GM12891 (cell line): ENCODE measurements around the gene SPATA33.
"Not testable (repeated sequence)": the region's sequence is repeated elsewhere in the genome, so short reads cannot be mapped to it uniquely, and the experiment has no call there.

Experiments used
- DNase-seq: peaks from one replicate; pipeline ENCODE4 v3.0.0; 2011; ENCODE audit warnings: low spot score; ENCODE audit not compliant: insufficient read length
- FAIRE-seq: peaks from 2 replicates; lab custom pipeline; 2011; peaks lifted over from hg19 to GRCh38; lab: Jason Lieb, UNC
- PAX5 ChIP-seq: IDR thresholded peaks from 2 replicates; pipeline ENCODE4 v1.6.1; 2011; ENCODE audit warnings: low read length, moderate library complexity, mild to moderate bottlenecking; ENCODE audit not compliant: insufficient read depth, severe bottlenecking
- POLR2A ChIP-seq: IDR thresholded peaks from 2 replicates; pipeline ENCODE4 v1.6.1; 2011; ENCODE audit warnings: low read depth, low read length, control low read depth
- POLR2AphosphoS5 ChIP-seq: IDR thresholded peaks from 2 replicates; pipeline ENCODE4 v1.6.1; 2011; ENCODE audit warnings: low read depth, low read length, control low read depth
- POU2F2 ChIP-seq: IDR thresholded peaks from 2 replicates; pipeline ENCODE4 v1.6.1; 2011; ENCODE audit warnings: low read depth, mild to moderate bottlenecking, control low read depth, low read length, moderate library complexity
- SPI1 ChIP-seq: IDR thresholded peaks from 2 replicates; pipeline ENCODE4 v1.6.1; 2011; ENCODE audit warnings: low read depth, low read length, control low read depth
- TAF1 ChIP-seq: IDR thresholded peaks from 2 replicates; pipeline ENCODE4 v1.6.1; 2011; ENCODE audit warnings: low read depth, low read length, control low read depth

Gene SPATA33

DNA sequence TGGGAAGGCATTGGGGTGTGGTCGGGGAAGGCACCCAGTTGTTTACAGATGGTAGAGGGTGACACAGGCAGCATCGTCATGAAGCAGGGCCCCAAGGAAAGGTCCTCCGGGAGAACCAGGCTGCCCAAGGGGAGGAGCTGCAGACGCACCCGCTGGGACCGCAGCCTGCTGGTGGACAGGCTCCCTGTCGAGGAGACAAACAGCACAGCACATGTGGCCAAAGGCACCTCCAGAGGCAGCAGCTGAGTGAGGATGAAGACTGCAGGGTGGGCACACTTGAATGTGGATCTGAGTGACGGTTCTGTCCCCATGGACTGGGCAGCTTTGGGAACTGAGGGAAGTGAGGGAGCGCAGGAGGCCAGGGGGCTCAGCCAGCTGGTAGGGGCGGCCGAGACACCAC is 12.5 kb upstream of the SPATA33 start:
- TF ChIP-seq POU2F2 = no peak
- TF ChIP-seq PAX5 = no peak
- TF ChIP-seq SPI1 = no peak
- FAIRE-seq (no peak), DNase-seq (no peak)

DNA sequence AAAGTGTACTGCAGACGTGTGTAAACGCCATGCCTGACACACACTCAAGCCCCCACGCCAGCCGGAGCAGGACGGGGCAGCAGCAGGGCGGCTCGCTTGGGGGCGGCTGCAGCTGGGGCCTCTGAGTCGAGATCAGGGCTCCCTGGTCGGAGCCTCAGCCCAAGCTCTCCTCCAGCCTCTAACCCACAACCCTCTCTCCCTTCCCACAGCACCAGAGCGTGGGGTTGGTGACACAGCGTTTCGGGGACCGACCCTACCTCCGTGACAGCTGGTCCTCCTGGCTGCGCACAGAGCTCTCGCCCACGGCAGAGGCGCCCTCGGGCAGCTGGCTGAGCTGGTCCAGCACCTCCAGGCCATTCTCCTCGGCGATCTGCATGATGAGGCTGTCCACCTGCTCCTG is 11.4 kb upstream of the SPATA33 start:
- FAIRE-seq (no peak), DNase-seq (no peak)
- no peak for TF ChIP-seq POU2F2
- no peak for TF ChIP-seq SPI1
- no peak for TF ChIP-seq TAF1
- no peak for TF ChIP-seq POLR2A
- TF ChIP-seq PAX5 = no peak
- no peak for TF ChIP-seq POLR2AphosphoS5

- TF ChIP-seq SPI1 (no peak), PAX5 (no peak), POU2F2 (no peak), TAF1 (no peak), POLR2AphosphoS5 (no peak), POLR2A (no peak)
- FAIRE-seq (no peak), DNase-seq (no peak)
These were observed 10.7 kb upstream of the SPATA33 start for GRCh38 chr16:89646906-89647305.

DNA sequence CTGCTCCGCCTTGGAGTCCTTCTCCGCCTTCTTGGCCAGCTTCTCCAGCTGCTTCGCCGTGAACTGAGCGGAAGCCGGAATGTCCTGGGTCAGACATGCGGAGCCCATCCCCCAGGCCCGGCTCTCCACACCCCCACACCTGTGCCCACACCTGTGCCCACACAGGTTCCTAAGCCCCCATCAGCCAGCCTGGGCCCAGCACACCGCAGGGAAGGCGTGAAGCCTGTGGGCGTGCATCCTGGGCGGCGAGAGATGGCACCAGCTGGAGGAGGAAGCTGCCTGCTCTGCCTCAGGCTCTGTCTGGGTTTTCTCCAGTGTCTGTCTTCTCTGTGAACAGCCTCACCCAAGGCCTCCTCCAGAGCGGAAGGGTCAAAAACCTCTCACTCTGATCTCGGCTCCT is 6.1 kb upstream of the SPATA33 start:
- TF ChIP-seq TAF1 (no peak), PAX5 (no peak), POLR2AphosphoS5 (no peak), SPI1 (no peak), POU2F2 (no peak), POLR2A (no peak)
- FAIRE-seq (no peak), DNase-seq (no peak)

DNA sequence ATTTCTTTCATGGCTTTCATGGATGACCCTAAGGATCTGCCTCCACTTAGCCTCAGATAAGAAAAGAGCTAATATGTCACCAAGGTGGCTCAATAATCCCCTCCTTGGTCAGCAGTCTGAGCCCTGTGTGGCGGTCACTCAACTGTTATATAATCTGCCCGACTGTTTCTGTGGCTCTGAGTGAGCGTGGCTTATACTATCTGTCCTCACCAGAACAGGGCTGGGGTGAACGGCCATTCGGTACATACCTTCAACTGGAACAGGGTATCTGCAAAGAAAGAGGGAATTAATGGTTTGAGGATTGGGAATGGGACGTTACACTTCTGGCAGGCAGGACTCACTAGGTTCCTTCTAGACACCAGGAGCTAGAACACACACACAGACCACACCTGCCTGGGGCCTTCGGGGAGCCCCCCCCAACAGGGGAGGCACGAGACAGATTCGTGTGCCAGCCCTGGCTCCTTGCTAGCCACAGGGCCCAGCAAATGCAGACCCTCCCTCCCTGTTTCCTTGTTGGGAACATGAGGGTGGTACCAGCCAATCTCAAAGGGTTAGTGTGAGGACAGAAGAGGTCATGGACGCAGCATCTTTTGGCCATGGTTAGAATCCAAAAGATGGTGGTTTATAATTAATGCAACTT is 3.9 kb upstream of the SPATA33 start:
- FAIRE-seq = no peak
- no peak for DNase-seq
- TF ChIP-seq TAF1 (no peak), SPI1 (no peak), POLR2AphosphoS5 (no peak), PAX5 (no peak), POLR2A (no peak), POU2F2 (no peak)

DNA sequence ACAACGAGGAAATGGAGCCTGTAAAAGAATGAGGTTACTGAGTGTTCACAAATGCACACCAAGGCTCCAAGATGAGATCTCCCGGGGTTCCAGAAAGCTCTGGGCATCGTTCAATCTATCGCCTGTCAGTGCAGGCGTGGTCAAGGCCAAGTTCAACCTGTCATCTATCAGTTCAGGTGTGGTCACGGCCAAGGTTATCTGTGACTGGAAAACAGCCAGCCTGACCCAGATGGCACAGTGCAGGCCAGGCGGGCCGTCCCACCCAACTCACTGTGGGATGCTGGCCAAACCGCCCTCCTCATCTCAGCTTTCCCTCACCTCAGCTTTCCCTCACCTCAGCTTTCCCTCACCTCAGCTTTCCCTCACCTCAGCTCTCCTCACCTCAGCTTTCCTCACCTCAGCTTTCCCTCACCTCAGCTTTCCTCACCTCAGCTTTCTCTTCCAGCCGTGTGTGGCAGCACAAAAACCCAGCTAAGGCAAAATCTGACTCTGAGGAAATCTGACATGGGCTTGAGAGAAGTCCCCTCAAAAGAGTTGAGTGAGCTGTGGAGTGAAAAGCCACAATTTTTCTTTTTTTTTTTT is 2.5 kb upstream of the SPATA33 start:
- DNase-seq (no peak), FAIRE-seq (no peak)
- TF ChIP-seq TAF1 (no peak), PAX5 (no peak), POLR2A (no peak), POLR2AphosphoS5 (no peak), SPI1 (no peak), POU2F2 (no peak)

DNA sequence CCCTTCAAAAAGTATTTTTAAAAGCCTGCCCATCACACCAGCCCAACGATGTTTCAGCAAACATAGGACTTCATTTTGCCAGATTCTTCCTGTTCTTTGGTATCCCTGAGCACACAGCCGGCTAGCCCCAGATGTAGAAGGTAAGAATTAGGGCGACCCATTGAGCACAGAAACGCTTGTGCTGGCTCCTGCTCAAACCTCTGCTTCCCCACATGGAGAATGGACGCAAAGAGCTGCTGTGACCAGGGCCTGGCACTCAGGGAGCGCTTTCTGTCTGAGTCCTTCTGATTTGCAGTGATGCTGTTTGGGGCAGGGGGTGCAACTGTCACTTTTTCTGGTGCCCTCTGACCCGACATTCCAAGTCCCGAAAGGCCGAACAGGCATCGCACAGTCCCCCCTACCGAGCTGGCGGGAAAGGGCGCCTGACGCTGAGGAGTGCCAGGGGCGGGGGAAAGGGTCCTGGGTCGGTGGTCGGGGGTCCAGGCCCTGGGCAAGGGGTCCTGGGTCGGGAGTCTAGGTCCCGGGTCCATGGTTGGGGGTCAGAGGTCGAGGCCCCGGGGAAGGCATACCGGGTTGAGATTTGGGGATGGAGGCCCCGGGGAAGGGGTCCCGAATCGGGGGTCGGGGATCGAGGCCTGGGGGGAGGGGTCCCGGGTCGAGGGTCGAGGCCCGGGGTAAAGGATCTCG is 1.1 kb upstream of the SPATA33 start:
- DNase-seq (no peak), FAIRE-seq (no peak)
- TF ChIP-seq SPI1 = no peak
- TF ChIP-seq POLR2AphosphoS5 = no peak
- no peak for TF ChIP-seq PAX5
- TF ChIP-seq POLR2A = no peak
- no peak for TF ChIP-seq POU2F2
- TF ChIP-seq TAF1 = no peak

GRCh38 chr16:89658221-89658879 is 714 bp downstream of the SPATA33 start:
- no peak for TF ChIP-seq POLR2A
- no peak for TF ChIP-seq PAX5
- TF ChIP-seq SPI1 = no peak
- TF ChIP-seq TAF1 = no peak
- no peak for TF ChIP-seq POU2F2
- no peak for TF ChIP-seq POLR2AphosphoS5
- FAIRE-seq (no peak), DNase-seq (no peak)

DNA sequence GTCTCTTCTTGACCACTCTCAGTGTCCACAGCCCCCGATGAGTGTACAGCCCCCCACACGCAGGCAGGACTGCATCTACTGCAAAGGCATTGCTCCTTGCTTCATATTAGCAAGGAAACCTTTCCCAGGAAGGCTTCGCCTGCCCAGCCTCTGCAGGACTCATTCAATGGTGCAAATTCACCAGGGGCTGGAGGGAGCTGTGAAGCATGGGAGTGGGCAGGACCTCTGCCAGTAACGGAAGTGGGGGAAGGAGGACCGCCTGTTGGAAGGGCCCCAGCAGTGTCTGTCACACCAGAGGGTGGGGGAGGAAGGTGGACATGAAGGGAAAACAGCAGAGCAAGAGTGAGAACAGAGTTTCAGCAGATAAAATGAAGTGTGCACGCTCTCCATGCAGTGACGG is 2.5 kb downstream of the SPATA33 start:
- TF ChIP-seq TAF1 = no peak
- TF ChIP-seq SPI1 = no peak
- TF ChIP-seq POU2F2 = no peak
- TF ChIP-seq POLR2A = no peak
- TF ChIP-seq POLR2AphosphoS5 = no peak
- no peak for TF ChIP-seq PAX5
- FAIRE-seq = no peak
- DNase-seq = no peak

DNA sequence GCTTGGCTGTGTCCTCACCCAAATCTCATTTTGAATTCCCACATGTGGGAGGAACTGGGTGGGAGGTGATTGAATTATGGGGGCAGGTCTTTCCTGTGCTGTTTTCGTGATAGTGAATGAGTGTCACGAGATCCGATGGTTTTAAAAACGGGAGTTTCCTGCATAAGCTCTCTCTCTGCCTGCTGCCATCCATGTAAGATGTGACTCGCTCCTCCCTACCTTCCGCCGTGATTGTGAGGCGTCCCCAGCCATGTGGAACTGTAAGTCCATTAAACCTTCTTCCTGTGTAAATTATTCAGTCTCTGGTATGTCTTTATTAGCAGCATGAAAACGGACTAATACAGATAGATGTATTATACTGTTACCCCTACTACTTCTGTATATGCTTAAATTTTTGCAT is 3.6 kb downstream of the SPATA33 start:
- TF ChIP-seq POLR2A = no peak
- TF ChIP-seq SPI1 = no peak
- no peak for TF ChIP-seq POLR2AphosphoS5
- no peak for TF ChIP-seq POU2F2
- no peak for TF ChIP-seq PAX5
- no peak for TF ChIP-seq TAF1
- FAIRE-seq = no peak
- no peak for DNase-seq

- not testable (repeated sequence) for FAIRE-seq
These were observed 6.6 kb downstream of the SPATA33 start for GRCh38 chr16:89664238-89664637.

GRCh38 chr16:89667000-89667399 is 9.4 kb downstream of the SPATA33 start:
- not testable (repeated sequence) for FAIRE-seq, DNase-seq

More at GRCh38 chr16:89664238-89664637, 6.6 kb downstream of the SPATA33 start:
- DNase-seq = not testable (repeated sequence)
